Brain pericyte (primary cell): Measurements from ENCODE around the gene KCNMA1.
A peak's percentile ranks its signal among the peaks of the same experiment; 100 is the strongest.
"Not testable (repeated sequence)": the region's sequence is repeated elsewhere in the genome, so short reads cannot be mapped to it uniquely, and the experiment has no call there.

Experiments
- DNase-seq: peaks from one replicate; pipeline ENCODE4 v3.0.0-alpha.2; 2012; ENCODE audit warnings: low read depth, low spot score

The KCNMA1 gene

DNA sequence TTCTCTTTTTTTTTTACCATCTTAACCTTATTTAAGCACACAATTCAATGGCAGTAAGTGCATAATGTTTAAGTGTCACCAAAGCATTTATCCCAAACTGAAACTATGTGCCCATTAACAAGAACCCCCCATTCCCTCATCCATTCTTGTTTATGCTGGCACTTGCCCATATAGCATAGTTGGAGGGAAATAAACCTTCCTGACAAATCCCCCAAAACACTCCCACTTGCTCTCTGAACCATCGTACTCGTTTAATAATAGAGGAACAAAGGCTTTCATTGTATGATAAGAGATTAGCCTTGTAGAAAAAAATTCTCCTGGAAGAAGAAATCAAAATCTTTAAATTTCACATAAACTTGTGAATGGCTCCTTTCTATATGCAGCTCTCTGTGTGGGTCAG lies 26.4 kb upstream of the KCNMA1 start:
- DNase-seq: no peak

DNA sequence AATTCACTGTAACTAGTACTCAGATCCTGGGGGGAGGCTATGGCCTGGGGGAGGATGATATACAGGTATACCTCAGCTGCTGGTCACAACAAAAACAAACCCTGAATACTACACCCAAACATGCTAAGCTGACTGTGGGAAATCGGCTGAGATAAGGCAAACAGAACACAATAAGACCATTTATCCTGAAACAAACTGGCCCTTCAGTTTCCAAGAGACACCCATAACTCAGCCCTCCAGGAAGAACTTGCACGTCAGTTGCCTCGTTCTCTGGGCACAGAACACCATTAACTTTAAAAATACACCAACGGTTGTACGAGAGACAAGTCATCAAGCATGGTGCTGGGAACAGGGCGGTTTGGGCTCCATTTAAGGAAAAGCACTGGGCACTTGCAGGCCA lies 24.1 kb upstream of the KCNMA1 start:
- no peak for DNase-seq

DNA sequence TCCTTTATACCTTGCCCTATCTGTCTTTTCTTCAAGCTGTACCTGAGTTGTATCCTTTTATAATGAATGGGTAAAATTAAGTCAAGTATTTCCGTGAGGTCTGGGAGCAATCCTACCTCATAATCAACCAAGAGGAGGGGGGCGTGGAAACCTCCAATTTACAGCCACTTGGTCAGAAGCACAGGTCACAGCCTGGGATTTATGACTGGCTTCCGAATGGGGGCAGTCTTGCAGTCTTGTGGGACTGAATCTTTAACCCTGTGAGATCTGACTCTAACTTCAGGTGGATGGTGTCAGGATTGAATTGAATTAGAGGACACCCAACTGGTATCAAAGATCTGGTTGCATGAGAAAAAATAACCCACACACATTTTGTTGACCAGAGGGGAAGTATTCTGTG lies 23.5 kb upstream of the KCNMA1 start:
- DNase-seq: no peak

DNA sequence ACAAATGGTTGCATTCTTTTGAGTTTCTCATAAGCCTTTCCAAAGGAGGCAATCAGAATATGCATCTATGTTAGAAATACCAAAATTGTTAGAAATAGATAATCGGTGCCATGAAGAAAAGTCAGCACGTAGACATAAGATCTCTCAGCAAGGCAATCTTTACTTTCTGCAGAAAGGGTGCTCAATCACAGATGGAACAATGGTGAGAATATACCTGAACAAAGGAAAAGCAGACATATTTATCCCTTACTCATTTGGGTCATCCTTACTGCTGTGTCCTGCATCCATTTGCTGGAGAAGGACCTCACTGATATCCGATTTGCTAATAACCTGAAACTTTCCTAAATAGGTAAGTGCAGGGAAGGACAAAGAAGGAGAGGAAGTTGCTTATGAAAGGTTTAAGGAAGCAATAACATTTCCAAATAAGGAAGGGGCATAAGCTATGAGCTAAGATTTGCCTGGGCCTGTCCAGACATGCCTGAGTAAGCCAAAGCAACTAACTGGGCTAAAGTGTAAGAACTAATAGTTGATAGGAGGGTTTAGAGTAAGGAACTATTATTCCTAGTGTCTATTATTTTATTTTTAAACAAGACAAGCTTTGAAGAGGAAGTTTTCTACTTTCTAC lies 21.6 kb upstream of the KCNMA1 start:
- DNase-seq: not testable (repeated sequence)

DNA sequence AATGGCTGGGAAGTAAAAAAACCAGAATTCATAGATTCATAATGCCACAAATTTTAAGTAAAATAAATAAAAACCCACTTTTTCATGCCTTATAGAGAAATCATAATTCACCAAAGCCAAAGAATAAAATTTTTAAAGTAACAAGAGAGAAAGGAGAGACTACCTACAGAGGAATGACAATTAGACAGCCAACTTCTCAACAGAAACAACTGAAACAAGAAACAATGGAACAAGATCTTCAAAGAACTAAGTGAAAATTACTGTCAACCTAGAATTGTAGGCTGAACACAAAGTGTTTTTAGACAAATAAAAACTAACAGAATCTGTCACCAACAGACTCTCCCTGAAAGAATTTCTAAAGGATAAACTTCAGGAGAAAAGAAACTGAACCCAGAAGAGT lies 15.6 kb upstream of the KCNMA1 start:
- DNase-seq: no peak

DNA sequence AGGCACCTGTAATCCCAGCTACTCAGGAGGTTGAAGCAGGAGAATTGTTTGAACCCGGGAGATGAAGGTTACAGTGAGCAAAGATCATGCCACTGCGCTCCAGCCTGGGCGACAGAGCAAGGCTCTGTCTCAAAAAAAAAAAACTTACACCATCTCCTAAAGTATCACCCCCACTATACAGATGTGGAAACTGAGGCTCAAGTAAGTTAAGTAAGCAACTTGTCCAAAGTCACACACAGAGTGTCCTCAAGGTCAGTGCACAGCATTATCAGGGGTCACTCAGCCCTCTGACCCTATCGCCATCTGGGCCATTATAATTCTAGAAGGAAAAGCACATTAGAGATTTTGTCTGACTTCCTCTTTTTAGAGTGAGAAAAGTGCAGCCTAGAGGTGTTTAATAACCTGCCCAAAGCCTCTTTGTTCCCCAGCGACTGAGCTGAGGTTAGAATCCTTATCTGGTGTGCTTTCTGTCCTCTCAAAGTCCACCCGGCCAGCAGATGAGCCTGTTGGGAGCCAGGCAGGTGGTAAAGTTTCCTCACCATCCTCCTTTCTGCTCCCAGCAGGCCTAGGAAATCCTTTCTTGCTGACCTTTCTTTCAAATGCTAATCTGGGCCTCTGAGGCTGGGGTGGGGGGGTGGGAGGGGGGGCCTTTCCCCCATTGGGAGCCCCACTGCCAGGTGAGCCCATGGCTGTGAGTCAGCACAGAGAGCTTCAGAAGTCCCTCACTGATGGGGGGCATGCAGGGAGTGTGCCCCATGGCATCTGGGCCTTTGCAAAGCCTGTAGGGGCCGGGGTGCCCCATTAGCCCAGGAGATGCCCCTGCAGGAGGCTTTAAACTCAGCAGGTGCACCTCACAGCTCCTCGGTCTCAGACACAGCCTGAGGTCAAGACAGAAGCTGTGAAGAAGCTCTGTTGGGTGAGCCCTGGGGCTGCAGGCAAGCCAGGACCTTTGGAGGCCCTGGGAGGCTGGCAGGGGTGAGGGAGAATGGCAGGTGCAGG lies 12.0 kb upstream of the KCNMA1 start:
- no peak for DNase-seq

DNA sequence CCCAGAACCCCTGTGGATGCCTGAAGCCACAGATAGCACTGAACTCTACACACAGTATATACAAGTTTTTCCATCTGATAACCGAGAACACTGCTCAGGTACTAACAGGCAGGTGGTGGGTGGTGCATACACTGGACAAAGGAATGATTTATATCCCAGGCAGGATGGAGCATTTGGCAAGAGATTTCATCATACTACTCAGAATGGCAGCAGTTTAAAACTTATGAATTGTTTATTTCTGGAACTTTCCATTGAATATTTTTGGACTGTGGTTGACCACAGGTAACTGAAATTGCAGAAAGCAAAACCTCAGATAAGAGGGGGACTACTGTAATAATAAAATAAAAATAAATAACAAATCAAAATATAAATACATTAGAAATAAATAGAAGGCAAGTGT lies 10.9 kb upstream of the KCNMA1 start:
- no peak for DNase-seq

DNA sequence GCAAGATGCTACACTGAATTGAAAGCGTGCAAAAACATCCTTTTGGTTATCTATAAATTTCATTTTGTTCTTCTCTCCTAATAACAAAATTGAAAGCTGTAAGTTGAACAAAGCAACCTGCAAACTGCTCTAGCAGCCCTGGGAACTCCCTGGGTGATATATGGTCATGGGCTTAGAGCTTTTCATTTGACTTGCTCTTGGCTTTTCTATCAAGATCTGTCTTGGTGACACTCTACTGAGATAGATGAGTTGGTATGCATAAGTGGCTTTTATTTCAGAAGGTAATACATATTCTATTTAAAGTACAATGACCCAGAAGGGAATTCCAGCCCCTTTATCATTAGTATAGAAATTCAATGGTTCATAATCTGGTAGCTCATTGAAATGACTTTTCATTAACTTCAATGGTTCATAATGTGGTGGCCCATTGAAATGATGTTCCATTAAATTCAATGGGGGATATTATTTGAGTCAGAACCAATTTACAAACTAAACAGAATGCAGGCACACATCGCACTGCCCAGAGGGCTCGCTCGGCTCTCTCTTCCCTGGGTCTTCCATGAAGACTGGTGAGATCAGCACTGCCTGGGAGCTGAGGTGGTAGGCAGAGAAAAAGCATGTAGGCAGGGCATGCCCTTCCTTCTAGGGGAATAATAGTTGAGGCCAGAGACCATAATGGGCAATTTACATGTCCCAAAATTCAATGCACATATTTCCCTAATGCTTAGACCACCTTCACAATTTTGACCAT lies 10.1 kb upstream of the KCNMA1 start:
- DNase-seq: no peak

DNA sequence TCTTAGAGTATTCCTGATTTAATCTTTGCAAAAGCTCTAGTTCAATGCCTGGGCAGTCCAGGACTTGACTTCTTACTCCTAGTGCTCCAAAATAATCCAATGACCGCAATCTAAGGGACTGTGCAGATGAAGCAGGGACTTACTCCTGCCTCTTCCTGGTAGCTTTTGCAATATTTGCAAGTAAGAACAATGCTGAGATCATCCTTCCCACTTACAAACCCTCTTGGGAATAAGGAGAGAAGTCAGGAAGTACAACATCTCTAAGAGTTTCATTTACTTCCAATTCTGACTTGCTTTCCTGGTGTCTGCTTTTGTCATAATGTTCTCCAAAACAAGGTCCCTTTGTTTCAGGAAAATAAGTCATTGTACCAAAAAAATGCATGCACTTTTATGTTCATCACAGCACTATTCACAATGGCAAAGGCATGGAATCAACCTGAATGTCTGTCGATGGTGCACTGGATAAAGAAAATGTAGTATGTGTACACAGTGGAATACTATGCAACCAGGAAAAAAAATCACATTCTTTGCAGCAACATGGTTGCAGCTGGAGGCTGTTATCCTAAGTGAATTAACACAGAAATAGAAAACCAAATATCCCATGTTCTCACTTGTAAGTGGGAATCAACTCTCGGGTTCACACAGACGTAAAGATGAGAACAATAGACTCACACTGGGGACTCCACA lies 7.1 kb upstream of the KCNMA1 start:
- no peak for DNase-seq

DNA sequence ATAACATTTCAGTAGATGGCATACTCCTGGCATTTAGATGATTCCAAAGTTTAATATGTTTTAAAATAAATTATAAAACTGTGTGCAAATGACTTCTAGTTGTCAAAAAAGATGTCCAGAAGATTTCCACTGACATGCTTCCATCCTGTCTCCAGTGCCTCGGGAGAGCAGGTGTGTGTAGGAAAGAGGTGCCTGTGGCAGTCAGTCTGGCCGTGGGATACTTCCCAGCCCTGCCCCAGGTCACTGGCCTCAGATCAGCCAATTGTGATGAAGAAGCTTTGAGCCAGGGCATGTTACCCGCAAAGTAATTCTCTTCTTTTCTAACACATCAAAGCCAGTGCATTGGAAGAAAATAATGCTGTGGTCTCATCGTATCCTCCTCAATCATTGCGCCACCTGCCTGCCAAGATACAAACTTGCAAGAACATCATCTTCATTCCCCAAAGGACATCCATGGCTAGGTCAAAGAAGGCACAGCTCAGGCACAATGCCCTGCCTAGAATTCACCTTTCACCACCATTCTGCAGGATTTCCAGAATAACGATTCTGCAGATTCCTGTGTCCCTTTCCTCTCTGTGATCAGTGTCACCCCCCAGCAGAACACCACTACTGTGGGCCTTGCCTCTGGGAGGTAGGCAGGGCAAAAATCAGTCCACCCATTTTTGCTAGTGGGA lies 6.3 kb upstream of the KCNMA1 start:
- no peak for DNase-seq

DNA sequence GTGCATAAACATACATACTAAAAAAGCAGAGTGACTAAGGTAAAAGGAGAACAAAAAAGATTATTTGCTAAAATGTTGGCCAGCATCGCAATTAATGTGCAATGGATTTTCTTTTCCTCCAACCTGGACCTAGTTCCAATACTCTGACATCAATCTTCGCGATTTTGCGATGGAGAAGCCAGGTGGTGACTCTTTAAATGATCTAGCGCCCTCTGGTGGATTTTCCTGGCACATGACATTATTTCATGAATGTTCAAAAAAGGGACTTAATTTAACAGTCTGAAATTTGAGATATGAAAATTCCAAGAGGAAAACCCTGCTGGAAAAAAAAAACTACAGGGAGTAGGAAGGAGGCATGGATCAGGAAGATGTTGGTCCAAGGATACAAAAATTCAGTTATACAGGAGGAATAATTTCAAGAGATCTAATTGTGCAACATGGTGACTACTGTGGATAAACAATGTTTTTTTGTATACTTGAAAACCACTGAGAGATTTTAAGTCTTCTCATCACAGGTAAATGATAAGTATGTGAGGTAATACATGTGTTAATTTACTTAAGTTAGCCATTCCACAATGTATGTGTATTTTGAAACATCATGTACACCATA lies 4.3 kb upstream of the KCNMA1 start:
- DNase-seq: peak; percentile 41

DNA sequence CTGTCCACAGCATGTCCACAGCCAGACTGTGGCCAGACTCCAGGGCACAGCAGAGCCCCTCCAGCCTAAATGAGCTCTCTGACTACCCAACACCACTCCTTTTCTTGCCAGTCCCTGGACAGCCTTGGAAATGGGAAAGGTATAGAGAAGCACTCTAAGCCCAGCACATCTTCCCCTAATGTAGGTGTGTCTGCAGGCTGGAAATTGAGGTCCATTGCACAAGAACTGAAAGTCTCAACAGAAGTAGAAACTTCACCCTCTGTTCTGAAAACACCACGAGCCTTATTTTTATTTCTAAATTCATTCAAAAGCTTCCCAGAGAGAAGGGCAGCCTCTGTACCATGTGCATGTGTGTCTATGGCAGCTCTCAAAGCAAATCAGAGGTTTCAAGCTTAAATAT lies 3.7 kb upstream of the KCNMA1 start:
- DNase-seq: no peak

DNA sequence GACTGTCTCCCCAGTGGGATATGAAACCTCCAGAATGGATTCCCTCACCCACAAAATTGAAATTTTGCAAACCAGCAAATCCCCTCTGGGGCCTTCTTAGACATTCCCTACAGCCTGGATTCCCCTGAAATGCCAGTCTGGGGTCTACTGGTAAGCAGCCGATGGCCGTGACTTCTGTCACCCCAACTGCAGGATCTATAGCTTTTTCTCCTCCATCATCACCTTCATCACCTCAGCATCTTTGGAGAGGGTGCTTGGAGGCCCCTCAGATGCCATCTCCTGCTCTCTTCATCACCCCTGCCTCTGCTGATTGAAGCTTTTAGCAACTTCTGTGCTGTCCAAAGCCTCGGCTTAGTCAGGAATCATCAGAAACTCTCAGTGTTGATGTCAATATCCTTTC lies 2.6 kb upstream of the KCNMA1 start:
- no peak for DNase-seq

DNA sequence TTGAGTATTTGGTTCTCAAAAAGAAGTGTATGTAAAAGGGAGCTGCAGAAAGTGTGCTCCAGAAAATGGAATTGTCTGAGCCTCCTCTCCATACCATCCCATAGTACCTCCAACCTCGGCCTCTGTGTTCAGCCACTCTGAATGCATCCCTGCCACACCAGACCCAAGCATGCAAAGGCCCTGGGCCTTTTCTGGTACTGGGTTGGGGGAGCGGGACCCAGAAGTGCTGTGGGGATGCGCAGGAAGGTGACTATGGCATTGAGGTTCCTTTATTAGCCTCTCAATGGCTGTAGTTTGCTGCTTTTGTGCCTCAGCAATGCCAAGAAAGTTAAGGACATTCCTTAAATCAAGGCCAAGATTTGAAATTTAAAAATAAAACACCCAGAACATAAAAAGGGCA lies 2.1 kb upstream of the KCNMA1 start:
- DNase-seq: no peak

DNA sequence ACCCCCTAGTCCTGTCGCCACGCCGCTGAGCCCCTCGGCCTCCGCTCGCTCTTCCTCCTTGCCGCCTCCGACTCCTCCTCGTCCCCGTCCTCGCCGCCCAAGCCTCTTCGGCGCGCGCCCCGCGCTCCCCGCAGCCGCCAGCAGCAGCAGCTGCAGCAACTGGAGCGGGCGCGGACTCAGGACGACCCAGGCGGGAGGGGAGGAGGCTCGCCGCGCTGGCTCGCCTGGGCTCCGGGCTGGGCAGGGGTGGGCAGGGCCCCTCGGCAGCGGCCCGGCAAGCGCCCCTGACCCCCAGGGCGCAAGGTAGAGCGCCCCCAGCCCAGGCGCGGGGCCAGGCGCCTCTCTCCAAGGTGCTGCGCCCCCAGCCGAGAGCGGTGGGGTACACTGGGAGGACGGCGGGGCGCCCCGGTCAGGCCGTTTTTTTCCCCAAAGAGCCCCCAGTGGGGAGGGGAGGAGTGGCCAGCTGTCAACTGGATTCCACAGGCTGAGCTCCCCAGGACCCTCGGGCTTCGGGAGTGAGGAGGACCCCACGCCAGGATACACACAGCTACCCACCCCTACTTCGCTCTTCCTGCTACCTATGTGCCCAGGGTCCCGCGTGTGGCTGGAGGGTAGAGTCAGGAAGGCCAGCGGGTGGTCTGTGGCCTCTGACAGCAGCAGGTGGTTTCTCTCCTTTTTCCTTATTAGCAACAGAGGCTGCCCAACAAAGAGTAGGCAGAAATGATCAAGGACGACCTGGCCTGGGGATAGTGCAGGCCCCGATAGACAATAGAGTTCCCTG lies 903 bp upstream of the KCNMA1 start:
- DNase-seq: no peak

DNA sequence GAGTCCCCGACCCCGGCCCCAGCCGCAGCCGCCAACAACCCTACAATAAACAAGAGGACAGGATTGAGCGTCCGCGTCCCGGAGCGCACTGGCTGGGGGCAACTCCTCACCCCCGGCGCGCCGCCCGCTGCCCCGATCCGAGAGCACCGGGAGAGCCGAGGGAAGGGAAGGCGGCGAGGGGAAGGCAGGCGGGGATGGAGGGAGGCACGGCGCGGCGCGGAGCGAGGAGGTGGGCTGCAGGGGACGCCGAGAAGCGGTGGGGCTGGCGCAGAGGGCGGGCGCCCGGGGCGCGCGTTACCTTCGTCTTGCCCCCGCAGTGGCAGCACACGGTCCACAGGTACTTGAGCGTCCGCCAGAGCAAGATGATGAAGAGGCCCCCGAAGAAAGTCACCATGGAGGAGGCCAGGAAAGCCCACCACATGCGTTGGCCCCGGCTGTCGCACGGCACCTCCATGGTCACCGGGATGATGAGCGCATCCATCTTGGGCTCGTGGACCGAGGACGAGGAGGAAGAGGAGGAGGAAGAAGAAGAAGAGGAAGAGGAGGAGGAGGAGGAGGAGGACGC lies 559 bp downstream of the KCNMA1 start:
- no peak for DNase-seq

DNA sequence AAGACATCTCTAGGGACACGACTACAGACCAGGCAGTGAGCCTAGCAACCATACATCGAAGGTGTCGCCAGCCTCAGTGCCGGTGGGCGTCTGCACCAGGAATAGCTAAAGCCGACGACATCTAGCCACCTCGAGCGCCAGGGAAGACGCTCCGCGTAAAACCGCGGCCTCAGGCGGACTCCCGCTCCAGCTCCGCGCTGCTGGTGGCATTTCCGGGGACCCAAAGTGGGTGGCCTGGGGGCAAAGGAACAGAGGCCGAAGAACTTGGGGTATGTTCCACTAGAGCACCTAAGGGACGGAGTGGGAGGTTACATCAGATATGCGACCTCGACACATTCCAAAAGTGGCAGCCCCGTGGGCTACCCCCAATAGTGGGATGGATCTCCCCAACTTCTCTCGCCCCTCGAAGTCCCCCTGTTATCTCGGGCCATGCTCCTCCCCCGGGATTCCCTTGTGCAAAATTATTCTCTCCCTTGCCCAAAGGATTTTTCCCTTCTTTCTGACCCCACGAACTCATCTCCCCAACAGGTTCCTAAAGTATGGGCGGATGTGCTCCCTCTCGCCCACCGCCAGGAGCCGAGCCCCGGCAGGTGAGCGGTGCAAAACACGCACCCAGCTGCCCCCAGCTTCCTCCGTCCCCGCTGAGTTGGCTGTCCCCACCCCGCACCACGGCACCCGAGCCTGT lies 1.2 kb downstream of the KCNMA1 start:
- DNase-seq: no peak

DNA sequence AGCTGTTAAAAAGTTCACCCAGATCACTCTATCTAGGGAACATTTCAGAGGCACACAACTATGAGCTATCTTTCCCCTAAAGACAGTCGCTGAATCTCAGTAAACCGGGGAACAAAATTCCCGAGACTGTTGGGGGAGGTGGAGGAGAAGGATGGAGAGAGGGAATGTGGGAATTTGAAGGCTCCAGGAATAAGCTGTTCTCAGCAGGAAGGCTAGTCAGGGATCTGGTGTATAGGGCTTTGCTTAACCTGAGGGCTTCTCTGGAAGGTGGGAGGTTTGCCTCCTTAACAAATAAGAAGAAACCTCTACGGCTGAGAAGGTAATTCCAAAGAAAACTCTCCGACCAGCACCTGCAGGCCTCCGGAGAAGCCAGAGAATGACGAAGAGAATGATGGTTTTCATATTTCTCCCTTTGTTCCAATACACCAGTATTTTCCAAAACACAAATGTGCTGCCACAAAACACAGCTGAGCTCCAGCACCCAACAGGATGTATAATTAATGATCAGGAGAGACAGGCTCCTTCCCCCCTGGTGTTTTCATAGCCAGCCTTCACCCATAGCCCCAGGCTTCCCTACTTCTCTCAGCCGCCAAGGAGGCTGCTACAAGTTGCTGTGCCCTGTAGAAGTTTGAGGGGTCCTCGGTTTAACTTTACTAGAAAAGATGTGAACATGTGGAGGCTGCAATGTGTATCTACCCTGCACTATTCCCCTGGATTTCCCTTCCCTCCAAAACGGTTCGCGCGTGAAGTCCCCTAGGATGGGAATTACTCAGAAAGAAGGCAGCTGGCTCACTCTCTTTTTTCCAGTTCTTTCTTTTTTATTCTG lies 2.0 kb downstream of the KCNMA1 start:
- no peak for DNase-seq
